Activated CD4-positive, alpha-beta T cell treated with anti-CD3 and anti-CD28 coated beads, Interleukin-2, amount 10 ng/mL, durations not matched to agents 24 days and 14 days (primary cell): ENCODE measurements around the gene INSIG1. TPM values are rescaled to one million over a fixed set of nuclear protein-coding genes. Genes with fewer than 3 reads are reported as not detected.

Experiments used
- DNase-seq: peaks from one replicate; pipeline ENCODE4 v3.0.0; 2022
- H3K27ac Mint-ChIP-seq: one replicate; pipeline ENCODE4 v1.8.0; 2022; ENCODE audit warnings: mild to moderate bottlenecking, mixed read lengths
- H3K27me3 Mint-ChIP-seq: one replicate; pipeline ENCODE4 v1.8.0; 2022; ENCODE audit warnings: mixed read lengths
- H3K36me3 Mint-ChIP-seq: one replicate; pipeline ENCODE4 v1.8.0; 2022; ENCODE audit warnings: low read depth, mild to moderate bottlenecking, mixed read lengths
- H3K4me1 Mint-ChIP-seq: one replicate; pipeline ENCODE4 v1.8.0; 2021; ENCODE audit warnings: mixed read lengths
- H3K4me3 Mint-ChIP-seq: one replicate; pipeline ENCODE4 v1.8.0; 2022; ENCODE audit warnings: mild to moderate bottlenecking, moderate library complexity, mixed read lengths
- H3K9me3 Mint-ChIP-seq: one replicate; pipeline ENCODE4 v1.8.0; 2021; ENCODE audit warnings: mixed read lengths
- intact Hi-C: fragments of 100-400 bp; cut with micrococcal nuclease; formaldehyde crosslinking; loops from one replicate; pipeline ENCODE4 v1.15.1; 2023
- total RNA-seq: library from RNA; stranded (reverse); gene quantifications from 2 replicates; pipeline ENCODE4 v1.2.3, GENCODE V29; 2022

INSIG1 gene
- total RNA-seq, 1 donor from 2014 or later, result 114 TPM

DNA sequence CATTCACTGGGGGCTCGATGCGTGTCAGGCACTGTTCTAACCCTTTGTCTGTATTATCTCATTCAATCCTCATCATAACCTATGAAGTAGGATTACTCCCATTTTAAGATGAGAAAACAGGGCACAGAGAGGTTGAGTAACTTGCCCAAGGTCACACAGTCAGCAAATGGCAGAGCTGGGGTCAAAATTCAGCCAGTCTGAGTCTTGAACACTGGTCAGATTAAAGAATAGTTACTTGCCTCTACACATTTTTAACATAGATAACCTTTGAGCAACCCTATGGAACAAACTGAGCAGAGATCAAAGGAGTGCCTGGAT lies 27.2 kb downstream of the INSIG1 start:
- H3K4me1 Mint-ChIP-seq, result no peaks in the 10 kb centered on the region
- peaks cover 17% of the 10 kb centered on the region for H3K9me3 Mint-ChIP-seq
- H3K36me3 Mint-ChIP-seq, result peaks cover 2% of the 10 kb centered on the region
- intact Hi-C loops, result no loop called here
- DNase-seq, result no peak
- H3K27me3 Mint-ChIP-seq, result peaks cover 11% of the 10 kb centered on the region
- no peak overlapping the region for H3K27ac Mint-ChIP-seq
- H3K4me3 Mint-ChIP-seq, result no peak overlapping the region

DNA sequence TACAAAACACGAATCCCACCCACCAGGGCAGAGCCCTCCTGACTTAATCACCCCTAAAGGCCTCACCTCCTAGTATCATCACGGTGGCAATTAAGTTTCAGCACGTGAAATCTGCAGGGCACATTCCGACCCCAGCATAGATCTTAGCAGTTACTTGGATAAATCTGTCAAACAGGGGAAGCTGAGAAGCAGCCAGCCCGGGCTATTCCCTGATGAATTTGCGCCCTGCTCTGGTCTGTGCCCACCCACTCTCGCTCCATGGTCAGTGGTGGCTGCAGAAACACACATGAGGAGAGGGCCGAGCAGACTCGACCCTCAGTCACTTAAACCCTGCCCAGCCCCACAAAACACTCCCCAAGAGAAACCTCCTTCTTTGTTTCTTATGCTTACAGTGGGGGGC lies 28.7 kb downstream of the INSIG1 start:
- Mint-ChIP-seq H3K27me3 (peaks cover 9% of the 10 kb centered on the region), H3K4me1 (no peaks in the 10 kb centered on the region), H3K36me3 (peaks cover 2% of the 10 kb centered on the region), H3K9me3 (peaks cover 17% of the 10 kb centered on the region), H3K4me3 (no peak overlapping the region), H3K27ac (no peak overlapping the region)
- intact Hi-C loops, result no loop called here
- no peak for DNase-seq

DNA sequence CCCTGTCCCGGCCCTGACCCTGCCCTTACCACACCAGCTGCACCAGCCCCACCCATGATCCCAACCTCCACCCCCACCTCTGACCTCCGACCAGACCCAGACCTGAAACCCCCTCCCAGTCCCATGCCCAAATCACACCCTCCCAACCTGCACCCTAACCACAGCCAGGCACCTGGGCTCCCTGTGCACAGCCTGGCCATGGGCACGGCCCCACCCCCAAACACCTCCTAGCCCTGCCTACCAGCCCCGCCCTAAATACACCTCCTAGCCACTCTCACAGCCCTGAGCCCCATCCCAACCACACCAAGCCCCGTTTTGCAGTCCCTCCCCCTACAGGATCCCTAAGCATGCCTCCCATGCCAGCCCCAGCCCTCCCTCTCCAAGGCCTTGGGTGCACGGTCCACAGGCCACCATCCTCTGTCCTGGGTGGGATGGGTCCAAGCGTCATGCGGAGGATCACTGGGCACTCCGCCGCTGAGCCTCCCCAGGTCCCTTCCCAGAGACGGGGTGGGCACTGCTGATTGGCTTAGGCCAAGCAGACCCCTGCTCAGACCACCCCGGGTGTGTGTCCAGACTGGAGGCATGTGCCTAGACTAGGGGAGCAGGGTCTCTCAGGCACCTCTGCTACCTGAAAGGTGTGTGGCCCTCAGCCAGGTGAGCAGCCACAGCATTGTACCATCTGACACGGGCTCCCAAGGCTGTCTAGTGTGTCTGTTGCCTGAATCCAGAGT lies 30.1 kb downstream of the INSIG1 start:
- no peak overlapping the region for H3K4me3 Mint-ChIP-seq
- H3K9me3 Mint-ChIP-seq, result peaks cover 17% of the 10 kb centered on the region
- no peak overlapping the region for H3K27ac Mint-ChIP-seq
- peaks cover 2% of the 10 kb centered on the region for H3K36me3 Mint-ChIP-seq
- peaks cover 12% of the 10 kb centered on the region for H3K27me3 Mint-ChIP-seq
- intact Hi-C loops, result no loop called here
- DNase-seq, result no peak
- no peaks in the 10 kb centered on the region for H3K4me1 Mint-ChIP-seq

DNA sequence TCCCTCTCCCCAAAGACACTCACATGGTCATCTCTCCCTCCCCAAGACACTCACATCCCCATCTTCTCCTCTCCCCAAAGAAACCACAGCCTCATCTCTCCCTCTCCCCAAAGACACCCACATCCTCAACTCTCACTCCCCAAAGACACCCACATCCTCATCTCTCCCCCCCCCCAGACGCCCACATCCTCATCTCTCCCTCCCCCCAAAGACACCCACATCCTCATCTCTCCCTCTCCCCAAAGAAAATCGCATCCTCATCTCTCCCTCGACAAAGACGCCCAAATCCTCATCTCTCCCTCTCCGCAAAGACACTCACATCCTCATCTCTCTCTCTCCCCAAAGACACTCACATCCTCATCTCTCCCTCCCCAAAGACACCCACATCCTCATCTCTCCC lies 31.5 kb downstream of the INSIG1 start:
- H3K4me1 Mint-ChIP-seq, result no peaks in the 10 kb centered on the region
- H3K9me3 Mint-ChIP-seq, result peaks cover 8% of the 10 kb centered on the region
- H3K4me3 Mint-ChIP-seq, result no peak overlapping the region
- intact Hi-C loops, result no loop called here
- no peak for DNase-seq
- H3K27ac Mint-ChIP-seq, result no peak overlapping the region
- H3K36me3 Mint-ChIP-seq, result peaks cover 2% of the 10 kb centered on the region
- H3K27me3 Mint-ChIP-seq, result peaks cover 7% of the 10 kb centered on the region

DNA sequence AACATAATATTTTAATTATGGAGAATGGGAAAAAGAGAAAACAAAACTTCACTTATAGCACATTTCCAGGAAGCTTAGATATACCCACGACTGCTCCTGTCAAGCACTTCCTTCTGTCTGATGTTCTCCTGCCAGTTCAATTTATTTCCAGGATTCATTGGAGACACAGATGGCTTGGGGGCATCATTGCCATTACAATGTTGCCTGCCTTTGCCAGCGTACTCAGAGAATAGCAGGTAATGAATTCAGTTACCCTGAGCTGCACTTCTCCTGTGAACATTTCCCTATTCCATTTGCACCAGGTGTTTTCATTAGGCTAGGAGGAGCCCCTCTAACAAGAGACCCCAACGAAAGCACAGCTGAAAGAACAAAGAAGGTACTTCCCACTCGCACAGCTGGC lies 33.7 kb downstream of the INSIG1 start:
- DNase-seq, result no peak
- Mint-ChIP-seq H3K4me3 (no peak overlapping the region), H3K36me3 (peaks cover 2% of the 10 kb centered on the region), H3K4me1 (no peaks in the 10 kb centered on the region), H3K27ac (no peak overlapping the region), H3K9me3 (peaks cover 4% of the 10 kb centered on the region), H3K27me3 (peaks cover 4% of the 10 kb centered on the region)
- intact Hi-C loops, result no loop called here

DNA sequence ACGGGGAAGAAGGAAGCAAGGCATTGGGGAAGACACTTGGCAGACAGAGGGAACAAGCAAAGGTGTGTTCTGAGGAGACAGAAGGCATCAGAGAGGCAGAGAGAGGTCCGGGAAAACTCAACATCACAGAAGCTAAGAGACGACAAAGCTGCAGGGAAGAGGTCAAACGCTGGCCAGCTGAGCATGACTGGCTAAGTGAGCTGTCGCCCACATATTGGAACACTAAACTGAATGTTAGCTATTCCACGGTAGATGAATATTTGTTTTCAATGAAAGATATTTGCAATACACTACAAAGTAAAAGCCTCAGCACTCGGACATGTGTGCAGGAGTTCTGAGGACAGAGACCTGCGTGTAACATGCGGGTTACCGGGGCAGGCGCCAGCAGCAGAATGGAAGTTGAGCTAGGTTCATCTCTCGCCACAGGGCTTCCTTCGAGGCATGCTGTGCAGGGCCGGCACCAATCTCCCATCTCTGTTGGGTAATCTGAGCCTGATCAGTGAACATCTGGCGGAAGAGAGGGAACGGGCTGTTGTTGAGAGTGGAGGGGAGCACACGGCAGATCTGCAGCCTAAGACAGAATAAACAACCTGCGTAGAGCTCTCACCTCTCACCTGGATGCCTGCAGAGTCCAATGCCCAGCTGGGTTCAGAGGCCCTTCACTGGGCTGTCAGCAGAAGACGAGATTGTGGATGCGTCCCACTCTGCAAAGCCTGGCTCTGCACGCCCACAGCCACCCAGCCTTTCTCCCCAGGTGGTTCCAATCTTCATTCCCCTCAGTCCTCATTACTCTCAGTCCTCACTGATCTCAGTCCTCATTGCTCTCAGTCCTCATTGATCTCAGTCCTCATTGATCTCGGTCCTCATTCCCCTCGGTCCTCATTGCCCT lies 35.9 kb downstream of the INSIG1 start:
- H3K27ac Mint-ChIP-seq, result no peak overlapping the region
- no peaks in the 10 kb centered on the region for H3K4me1 Mint-ChIP-seq
- intact Hi-C loops, result no loop called here
- H3K36me3 Mint-ChIP-seq, result no peaks in the 10 kb centered on the region
- H3K9me3 Mint-ChIP-seq, result no peaks in the 10 kb centered on the region
- H3K4me3 Mint-ChIP-seq, result no peak overlapping the region
- DNase-seq, result no peak
- H3K27me3 Mint-ChIP-seq, result peaks cover 8% of the 10 kb centered on the region

DNA sequence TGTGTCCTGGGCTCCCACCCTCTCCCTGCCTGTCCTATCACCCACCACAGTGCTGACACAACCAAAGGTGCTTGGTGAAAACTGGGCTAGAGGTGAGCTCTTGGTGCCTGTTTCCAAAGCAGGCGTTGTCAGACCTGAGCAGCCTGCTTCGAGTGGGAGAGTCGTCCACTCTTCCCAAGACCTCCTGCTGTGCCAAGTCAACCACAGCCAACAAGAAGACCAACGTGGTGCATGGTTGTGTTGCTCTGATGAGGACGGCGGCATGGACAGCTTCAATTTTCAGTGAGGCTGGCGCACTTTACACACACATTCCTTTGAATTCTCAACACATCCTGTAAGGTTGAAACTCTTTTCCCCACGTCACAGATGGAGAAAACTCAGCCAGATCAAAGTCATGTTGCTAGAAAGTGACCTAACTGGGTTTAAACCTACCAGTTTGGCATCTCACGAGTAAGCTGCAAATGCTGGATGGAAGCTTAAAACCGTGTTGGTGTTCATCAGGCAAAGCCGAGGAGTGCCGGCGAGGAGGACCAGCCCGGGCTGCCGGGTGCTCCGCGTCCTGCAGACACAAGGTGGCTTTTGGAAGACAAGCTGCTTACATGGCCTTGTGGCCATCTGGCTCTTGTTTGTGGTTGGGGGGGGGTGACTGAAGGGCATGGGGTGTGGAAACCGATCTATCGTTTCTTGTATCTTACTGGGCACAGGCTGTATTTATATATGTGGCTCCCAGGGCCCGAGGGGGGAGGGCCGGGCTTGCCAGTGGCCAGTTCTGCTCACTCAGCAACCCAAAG lies 39.3 kb downstream of the INSIG1 start:
- no peak for DNase-seq
- H3K27me3 Mint-ChIP-seq, result peaks cover 17% of the 10 kb centered on the region
- no peaks in the 10 kb centered on the region for H3K36me3 Mint-ChIP-seq
- intact Hi-C loops, result no loop called here
- H3K4me1 Mint-ChIP-seq, result peaks cover 6% of the 10 kb centered on the region
- no peak overlapping the region for H3K4me3 Mint-ChIP-seq
- H3K27ac Mint-ChIP-seq, result no peak overlapping the region
- H3K9me3 Mint-ChIP-seq, result no peaks in the 10 kb centered on the region

DNA sequence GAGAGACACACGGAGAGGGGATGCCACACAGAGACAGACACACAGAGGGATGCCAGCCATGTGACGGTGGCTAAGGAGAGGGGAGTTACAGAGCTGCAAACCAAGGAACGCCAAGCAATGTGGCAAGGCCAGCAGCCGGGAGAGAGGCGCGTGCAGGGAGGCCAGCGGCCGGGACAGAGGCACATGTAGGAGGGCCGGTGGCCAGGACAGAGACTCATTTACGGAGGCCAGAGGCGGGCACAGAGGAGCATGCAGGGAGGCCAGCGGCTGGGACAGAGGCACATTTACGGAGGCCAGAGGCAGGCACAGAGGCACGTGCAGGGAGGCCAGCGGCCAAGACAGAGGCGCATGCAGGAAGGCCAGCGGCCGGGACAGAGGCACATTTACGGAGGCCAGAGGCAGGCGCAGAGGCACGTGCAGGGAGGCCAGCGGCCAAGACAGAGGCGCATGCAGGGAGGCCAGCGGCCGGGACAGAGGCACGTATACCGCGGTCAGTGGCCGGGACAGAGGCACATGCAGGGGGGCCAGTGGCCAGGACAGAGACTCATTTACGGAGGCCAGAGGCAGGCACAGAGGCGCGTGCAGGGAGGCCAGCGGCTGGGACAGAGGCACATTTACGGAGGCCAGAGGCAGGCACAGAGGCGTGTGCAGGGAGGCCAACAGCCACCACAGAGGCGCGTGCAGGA lies 40.4 kb downstream of the INSIG1 start:
- Mint-ChIP-seq H3K4me1 (peaks cover 7% of the 10 kb centered on the region), H3K9me3 (no peaks in the 10 kb centered on the region), H3K36me3 (no peaks in the 10 kb centered on the region), H3K27ac (no peak overlapping the region), H3K27me3 (peaks cover 24% of the 10 kb centered on the region), H3K4me3 (peak overlapping the region; percentile 17)
- no peak for DNase-seq
- intact Hi-C loops, result no loop called here

DNA sequence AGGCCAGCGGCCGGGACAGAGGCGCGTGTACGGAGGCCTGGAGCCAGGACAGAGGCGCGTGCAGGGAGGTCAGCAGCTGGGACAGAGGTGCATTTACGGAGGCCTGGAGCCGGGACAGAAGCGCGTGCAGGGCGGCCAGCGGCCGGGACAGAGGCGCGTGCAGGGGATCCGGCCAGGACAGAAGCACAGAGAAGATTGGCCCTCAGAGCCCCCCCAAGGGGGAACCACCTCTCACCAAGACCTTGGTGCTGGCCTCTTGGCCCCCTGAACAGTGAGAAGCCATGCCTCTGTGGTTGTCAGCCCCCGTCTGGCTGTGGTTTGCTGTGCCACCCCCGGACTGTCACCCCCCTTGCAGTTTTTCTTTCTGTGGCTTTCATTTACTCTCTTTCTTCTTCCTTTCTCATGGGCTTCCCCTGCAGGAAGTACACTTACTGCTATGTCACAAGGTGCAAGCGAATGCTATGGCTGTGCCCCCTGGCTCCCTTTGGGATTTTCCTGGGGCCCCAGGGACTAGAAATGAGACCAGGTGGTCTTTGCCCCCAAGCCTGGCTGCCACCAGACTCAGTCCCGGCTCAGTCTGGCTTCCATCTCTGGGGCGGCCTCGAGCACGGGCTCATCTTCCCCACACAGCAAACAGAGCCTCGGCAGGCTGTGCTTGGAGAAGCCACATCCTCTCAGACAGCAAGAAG lies 41.1 kb downstream of the INSIG1 start:
- peak; percentile 77 for DNase-seq
- Mint-ChIP-seq H3K36me3 (no peaks in the 10 kb centered on the region), H3K9me3 (no peaks in the 10 kb centered on the region), H3K27ac (peak overlapping the region; percentile 59), H3K27me3 (peaks cover 29% of the 10 kb centered on the region), H3K4me1 (peaks cover 9% of the 10 kb centered on the region), H3K4me3 (peak overlapping the region; percentile 64)
- intact Hi-C loops, result no loop called here

DNA sequence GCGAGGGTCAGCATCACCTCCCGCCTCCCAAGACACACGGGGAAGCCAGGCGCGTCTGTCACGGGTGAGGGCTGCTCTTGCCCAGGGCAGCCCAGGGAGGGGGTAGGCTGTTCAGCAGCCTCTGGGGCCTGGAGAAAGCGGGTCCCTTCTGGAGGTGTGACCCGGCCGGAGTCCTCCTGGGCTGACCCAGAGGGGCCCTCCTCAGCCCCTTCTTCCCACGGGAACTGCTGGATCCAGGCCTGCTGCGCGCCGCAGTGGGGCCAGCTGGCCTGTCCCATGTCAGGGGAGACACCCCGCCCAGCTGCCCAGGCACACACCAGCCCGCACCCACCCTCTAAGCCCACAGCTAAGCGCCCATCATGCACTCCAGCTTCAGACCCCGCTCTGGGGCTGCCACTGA lies 41.8 kb downstream of the INSIG1 start:
- Mint-ChIP-seq H3K27ac (no peak overlapping the region), H3K9me3 (no peaks in the 10 kb centered on the region), H3K36me3 (no peaks in the 10 kb centered on the region), H3K27me3 (peaks cover 29% of the 10 kb centered on the region), H3K4me3 (no peak overlapping the region), H3K4me1 (peaks cover 9% of the 10 kb centered on the region)
- DNase-seq, result no peak
- intact Hi-C loops, result no loop called here

DNA sequence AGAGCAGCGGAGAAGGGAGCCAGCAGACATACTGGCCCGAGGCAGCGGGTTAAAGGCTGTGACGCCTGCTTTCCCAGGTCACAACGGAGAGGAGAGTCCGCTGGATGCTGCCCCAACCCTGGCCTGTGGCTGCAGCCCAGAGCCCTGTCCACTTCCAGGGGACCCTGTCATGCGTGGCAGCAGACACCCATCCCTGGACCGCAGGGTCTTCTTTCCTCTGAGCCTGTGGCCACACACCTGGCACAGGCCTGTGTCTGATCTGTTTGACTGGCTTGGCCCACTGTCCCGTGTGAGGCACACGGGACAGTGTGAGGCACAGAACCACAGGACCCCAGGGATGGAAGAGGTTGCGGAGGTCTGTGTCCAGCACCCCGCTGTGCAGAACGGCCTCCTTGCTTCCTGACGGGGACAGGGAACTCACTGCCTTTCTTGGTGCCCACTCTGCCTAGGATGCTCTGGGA lies 42.4 kb downstream of the INSIG1 start:
- H3K27ac Mint-ChIP-seq, result no peak overlapping the region

DNA sequence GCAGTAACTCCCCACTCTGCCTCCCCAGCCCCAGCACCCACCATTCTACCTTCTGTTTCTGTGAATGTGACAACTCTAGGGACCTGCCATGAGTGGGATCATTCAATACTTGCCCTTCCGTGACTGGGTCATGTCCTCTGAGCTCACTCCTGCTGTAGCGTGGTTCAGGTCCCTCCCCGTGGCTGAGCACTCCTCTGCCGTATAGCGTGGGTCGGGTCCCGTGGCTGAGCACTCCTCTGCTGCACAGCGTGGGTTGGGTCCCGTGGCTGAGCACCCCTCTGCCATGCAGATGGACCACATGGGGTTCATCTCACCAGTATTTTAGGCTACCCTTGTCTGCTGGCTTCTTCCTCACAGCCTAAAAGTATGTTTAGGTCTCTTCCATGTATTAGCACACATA lies 43.0 kb downstream of the INSIG1 start:
- H3K36me3 Mint-ChIP-seq, result no peaks in the 10 kb centered on the region
- intact Hi-C loops, result loop anchor here (10.0 kb wide), 1 partner anchor 336 kb away; the partner anchor contains the start of gene PAXIP1
- peaks cover 33% of the 10 kb centered on the region for H3K27me3 Mint-ChIP-seq
- H3K27ac Mint-ChIP-seq, result peak overlapping the region; percentile 28
- peaks cover 17% of the 10 kb centered on the region for H3K4me1 Mint-ChIP-seq
- no peak overlapping the region for H3K4me3 Mint-ChIP-seq
- H3K9me3 Mint-ChIP-seq, result no peaks in the 10 kb centered on the region
- no peak for DNase-seq

More for the DNA sequence above, 42.4 kb downstream of the INSIG1 start:
- Mint-ChIP-seq H3K27me3 (peaks cover 31% of the 10 kb centered on the region), H3K4me1 (peaks cover 11% of the 10 kb centered on the region), H3K4me3 (no peak overlapping the region), H3K36me3 (no peaks in the 10 kb centered on the region), H3K9me3 (no peaks in the 10 kb centered on the region)
- intact Hi-C loops, result loop anchor here (10.0 kb wide), 1 partner anchor 335 kb away; the partner anchor contains the start of gene PAXIP1
- DNase-seq, result no peak
